HG03280 (cell line): ENCODE measurements around the gene RBM33.
A peak's percentile ranks its signal among the peaks of the same experiment; 100 is the strongest.

ENCODE experiments used
- ATAC-seq: cut with Tn5 transposase; IDR thresholded peaks from one replicate; pipeline ENCODE4 v1.9.1; 2021; ENCODE audit warnings: mild to moderate bottlenecking, moderate library complexity; ENCODE audit not compliant: unreplicated experiment

RBM33 gene

DNA sequence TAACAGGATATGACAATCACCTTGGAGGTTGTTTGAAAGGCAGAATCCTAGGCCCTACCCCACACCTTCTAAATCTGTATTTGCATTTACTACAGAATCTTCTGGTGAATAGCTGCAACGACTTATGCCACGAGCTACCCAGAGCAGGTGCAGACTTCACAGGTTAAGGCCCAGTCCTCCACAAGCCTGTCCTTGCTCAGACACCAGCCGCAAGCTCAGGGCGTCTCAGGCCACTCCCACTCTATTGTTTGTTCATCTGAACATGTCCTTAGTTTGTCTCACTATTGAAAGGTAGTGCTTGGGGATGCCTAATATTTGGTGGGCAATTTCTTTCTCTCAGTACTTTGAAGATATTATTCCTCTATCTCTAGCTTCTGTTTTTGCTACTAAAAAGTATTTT, 18.9 kb upstream of the RBM33 start:
- ATAC-seq, result no peak

DNA sequence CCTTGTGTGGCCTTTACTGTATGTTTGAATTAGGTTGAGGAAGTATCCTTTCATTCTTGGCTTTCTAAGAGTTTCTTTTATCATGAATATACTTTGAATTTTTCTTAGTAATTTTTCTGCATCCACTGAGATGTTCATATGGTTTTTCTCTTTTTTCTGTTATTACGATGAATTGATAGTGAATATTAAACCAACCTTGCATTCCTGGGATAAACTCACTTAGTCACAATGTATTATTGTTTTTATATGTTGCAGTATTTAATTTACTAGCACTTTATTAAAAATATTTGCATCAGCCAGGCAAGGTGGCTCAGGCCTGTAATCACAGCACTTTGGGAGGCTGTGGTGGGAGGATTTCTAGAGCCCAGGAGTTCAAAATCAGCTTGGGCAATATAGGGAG, 15.3 kb upstream of the RBM33 start:
- no peak for ATAC-seq

DNA sequence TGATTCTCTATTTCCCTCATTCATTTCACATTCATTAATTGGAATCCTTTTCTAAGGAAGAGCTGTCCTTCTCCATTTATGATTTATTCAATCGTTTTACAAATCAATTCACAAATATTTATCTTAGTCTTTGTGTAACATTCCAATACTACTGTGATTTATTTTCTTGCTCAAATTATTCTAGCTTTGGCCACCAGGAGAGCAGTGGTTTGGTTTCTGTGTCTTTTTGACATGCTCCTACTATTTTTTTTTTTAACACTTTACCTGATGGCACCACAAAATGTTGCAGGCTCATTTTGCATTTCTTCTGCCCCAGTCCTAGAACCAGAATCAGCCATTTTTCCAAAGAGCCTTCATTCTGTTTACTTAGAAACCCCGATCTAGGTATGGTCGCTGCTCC, 13.3 kb upstream of the RBM33 start:
- no peak for ATAC-seq

DNA sequence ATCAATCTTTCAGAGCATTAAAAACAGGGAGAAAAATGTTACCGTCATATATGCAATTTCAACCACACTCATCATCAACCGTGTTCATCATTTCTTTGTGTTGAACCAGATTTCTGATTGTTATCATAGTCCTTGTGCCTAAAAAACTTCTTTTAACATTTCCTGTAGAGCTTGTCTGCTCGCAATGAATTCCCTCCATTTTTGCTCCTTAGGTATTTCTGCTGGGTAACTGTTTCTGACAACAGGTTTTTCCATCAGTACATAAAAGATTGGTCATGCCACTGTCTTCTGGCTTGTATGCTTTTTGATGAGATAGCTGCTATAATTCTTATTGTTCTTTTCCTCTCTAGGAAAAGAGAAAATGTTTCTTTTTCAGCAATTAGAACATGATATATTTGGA, 8.6 kb upstream of the RBM33 start:
- ATAC-seq, result no peak

DNA sequence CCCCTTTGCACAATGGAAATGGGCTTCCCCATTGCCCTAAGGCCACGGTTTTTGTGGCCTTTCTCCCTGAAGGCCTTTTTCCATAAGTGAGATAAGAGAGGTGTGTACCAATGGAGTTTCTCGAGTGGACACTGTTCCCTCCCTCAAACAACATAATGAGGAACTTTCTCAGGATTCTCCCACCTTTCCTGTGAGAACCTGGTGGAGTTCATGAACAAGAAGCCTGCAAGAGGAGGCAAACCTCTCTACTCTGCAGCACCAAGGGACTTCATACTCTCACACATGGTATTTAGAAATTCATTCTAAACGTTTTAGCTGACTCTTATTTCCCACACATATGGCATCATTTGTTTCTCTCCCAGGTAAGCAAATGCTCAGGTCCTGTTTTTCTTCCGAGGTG, 7.3 kb upstream of the RBM33 start:
- ATAC-seq, result no peak

DNA sequence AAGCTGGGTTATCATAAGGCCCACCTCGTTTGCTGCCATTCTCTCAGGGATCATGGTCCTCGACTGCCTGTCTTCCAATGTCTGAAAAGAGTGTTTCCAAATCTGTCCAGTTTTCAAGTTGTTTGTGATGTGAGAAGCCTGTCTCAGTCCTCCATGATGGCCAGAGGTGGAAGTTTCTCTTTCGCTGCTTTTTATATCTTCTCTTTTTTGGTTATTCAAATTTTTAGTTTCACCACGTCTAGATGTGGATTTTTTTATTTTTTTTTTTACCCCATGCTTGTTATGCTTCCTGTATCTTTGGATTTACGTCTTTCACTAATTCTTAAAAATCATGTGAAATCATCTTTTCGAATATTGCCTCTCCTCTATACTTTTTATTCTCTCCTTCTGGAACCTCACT, 6.1 kb upstream of the RBM33 start:
- no peak for ATAC-seq

DNA sequence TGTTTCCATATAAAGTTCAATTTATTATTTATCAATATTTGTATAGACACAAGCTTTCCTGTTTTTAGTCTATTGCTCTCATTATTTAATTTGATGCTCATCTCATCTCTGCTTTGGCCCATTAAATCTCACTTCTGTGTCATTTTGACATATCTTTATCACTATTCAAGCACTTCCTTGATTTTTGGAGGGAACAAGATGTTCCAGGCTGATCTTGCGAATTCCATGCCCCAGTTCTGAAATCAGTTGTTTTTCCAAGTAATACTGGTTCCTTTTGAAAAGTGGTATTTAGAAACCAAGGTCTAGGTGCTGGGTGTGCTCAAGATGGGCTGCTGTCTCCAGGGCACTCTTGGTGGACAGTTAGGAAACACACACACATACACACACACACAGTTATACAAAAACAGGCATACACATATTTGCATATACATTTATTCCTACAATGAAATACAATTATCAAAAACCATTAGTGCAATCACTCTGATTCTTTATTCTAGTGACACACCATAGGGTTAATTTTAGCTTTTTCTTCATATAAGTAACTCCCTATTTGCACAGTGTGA, 4.4 kb upstream of the RBM33 start:
- ATAC-seq, result no peak

DNA sequence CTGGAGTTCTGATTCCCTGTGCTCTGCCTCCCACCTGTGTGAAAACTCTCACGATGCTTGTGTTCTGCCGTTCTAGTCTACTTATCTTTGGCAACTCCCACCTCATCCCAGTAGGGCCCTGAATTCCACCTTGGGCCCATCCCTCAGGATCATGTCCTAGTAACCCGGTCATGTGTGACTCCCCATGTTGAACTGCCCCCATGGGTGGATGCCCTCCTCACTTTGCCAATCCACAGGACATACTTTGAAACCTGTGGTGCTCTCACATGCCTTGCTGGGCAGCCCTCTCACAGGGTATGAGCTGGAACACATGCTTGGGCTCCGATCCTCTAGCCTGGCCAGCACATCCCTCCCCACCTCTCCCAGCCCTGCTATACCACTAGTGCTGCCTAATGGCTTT, 3.8 kb upstream of the RBM33 start:
- ATAC-seq, result no peak

DNA sequence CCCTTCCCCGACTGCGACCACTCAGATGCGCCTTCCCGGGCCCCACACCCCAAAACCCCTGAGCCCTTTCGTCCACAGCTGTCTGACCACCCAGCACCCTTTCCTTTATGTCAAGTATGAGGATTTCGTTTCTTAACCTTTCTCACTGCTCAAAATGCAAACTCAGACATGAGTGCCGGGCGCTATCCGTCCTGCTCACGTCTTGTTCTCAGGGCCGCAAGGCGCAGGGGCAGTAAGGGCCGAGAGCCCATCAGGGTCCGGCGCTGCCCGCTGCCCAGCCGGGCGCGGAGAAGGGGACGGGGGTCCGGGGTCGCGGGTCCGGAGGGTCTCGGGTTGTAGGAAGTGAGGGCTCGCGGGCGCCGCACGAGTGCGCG, 670 bp upstream of the RBM33 start:
- ATAC-seq, result no peak

DNA sequence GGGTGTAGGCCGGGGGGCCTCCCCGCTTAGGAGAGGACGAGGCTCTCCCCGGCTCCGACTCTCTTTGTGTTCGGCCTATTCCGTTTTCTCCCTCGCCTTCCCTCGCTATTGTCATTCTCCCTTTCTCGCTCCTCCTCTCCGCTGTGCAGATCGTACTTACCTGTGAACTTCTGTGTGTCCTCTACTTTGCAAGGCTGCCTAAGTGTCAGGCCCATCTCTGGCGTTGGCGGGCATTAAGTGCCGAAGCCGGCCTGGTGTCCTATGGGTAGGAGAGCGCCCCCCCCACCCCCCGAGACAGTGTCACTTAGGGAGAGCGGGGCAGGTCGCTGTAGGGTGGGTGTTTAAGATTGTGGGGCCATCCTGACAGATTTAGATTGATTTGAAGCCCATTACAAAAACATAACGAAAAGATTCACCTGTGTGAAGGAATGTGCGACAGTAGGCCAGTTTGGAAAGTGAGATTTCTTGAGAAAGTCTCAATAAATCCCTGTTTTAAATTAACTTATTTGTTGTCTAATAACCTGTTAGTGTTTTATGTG, 579 bp downstream of the RBM33 start:
- peak; percentile 24 for ATAC-seq

DNA sequence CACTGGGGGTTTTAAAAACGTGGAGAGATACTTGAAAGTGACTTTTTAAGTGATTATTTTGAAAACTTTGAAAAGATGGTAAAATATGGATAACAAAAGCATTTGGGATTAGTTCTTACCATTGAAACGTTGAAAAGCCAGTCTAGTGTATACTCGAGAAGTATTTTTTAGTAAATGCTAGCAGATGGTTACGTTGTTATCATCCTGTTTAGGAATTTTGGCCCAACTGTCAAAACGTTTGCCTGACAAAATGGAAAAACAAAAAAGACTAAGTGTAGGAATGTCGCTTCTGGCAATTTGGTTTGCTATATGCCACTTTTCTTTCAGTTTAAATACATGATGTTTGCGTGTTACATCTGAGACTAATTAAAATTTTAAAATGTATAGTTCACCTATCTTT, 1.2 kb downstream of the RBM33 start:
- ATAC-seq, result no peak

DNA sequence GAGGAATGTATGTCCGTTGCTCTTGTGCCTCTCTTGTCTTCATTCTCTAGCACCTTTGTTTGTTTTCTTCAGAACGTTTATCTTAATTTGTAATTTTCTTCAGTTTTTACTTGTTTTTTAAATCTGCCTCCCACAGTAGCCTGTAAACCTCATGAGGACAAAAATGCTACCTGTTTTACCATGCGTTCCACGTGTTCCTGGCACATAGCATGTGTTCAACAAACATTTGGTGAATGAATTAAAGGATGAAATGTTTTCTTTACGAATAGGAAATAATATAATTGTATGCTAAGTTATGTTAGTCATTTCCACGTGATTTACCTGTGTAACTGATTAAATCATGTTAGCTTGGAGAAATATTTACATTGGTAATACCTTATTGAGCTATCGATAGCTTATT, 2.2 kb downstream of the RBM33 start:
- no peak for ATAC-seq

DNA sequence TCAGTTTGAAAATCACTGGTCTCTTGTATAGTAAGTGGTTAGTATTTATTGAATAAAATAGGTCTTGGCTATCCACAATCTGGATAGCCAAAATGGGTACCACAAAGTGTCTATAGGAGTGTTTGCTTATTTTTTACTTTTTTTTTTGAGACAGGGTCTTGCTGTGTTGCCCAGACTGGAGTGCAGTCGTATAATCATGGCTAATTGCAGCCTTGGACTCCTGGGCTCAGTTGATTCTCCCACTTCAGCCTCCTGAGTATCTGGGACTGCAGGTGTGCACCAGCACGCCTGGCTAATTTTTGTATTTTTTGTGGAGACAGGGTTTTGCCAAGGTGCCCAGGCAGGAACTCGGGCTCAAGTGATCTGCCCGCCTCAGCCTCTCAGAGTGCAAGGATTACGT, 2.8 kb downstream of the RBM33 start:
- ATAC-seq, result no peak

DNA sequence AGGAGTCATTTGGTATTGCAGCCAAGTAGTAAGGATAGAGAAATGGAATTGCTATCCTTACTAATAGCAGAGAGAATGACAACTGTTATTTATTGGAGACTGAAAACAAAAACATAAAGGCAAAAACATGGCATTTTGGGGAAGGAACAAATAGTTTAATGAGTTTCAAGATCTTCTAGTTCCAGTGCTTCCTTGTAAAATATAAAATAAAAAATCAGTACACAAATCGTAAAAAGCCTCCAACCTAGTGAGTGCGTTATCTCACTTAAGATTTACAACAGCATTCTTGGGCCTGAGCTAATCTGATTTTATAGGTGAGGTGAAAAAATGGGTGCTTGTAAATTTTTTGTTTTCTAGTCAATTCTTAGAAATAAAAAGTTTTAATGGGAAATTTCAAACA, 3.3 kb downstream of the RBM33 start:
- ATAC-seq, result no peak

DNA sequence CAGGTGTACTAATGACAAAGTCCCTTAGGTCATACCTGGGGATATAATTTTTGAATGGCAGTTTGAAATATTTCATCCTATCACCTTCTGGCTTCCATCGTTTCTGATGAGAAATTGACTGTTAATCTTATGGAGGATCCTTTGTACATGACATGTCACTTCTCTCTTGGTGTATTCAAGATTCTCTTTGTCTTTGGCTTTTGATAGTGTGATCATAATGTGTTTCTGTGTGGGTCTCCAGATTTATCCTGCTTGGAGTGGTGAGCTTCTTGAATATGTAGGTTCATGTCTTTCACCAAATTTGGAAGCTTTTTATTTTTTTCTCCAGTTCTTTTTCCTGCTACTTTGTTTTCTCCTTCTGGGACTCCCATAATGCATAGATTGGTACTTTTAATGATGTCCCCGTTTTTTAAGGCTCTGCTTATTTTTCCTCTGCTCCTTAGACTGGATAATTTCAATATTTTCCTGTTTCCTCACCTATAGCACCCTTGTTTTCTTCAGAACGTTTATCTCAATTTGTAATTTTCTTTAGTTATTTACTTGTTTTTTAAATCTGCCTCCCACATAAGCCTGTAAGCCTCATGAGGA, 4.4 kb downstream of the RBM33 start:
- no peak for ATAC-seq

DNA sequence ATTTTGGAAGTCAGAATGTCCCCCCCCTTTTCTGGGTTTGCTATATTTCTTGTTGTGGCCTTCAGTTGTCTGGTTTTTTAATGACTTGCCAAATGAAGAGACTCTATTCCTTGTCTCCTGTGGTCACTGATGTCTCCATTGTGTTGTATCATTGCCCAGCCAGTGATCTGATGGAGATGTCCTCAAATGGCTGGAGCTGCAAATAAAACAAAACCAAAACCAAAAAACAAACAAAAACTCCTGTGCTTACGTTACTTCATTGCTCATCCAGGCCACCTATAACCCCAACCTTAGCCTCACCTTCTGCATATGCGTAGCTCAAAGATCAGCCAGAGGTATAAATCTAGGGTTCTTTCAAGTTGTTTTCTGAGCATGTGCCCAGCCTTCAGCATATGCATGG, 5.1 kb downstream of the RBM33 start:
- no peak for ATAC-seq

DNA sequence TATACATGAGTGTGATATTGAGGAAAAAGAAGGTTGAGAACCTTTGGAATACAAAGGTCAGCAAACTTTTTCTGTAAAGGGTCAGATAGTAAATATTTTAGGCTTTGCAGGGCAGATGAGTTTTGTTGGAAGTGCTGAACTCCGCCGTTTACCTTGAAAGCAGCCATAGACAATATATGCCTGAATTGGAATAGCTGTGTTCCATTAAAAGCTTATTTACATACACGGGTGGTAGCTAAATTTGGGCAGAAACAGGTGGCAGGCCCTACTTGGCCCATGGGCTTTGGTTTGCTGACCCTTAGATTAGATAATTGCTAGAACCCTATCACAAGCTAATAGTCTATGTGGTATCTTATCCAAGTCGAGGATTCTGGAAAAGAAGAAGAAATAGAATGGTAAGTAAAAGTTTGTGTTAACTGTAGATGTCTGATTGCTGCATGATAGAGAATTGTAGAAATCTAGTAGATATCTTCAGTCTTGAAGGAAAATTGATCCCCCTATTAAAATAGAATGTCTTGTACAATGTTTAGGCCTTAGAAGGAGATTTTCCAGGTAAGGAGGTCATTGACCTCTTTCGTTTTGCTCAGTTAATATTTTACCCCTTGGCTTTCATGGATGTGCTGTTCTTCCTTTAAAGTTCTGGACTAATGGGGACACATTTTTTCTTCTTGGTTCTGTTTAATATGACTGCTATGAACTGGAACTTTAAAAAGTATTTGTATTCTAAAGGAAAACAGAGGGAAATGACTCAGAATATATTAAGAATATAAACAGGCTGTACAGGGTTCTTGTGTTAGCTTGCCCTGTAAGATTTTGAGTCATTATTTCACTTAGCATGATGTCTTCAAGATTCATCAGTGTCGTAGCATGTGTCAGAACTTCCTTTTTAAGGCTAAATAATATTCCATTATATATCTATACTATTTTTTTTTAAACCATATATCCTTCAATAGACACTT, 8.0 kb downstream of the RBM33 start:
- ATAC-seq, result no peak

DNA sequence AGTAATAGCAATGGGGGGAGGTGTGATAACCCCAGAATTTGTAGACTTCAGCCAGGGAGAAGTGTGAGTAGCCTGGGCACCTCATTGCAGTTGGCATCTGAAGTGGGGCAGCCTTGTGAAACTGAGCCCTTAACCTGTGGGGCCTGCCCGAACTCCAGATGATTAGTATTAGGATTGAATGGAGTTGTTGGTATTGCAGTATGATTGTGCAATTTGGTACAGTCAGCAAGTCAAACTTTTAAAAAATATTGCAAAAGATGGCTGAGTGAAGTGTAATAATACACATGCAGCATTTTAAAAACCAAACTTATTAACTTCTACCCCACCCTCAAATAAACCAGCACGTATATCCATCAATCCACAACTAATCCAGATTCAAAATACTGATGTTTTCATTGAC, 9.3 kb downstream of the RBM33 start:
- ATAC-seq, result no peak

DNA sequence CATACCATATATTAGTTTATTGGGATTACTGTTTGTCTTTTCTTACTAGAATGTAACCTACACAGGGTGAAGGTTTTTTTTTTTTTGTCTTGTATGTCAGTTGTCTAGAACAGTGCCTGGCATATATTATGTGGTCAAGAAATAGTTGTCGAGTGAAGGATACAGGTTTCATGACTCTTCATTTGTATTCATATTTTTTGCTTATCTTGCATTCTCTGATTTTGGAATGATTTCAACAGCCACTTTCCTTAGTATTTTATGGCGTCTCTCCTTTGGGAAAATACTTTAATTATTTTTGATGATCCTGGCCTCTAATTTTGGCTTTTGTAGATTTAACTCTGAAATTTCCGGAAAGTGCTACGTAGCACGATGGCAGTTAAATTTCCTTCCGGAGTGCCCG, 12.4 kb downstream of the RBM33 start:
- ATAC-seq, result no peak

DNA sequence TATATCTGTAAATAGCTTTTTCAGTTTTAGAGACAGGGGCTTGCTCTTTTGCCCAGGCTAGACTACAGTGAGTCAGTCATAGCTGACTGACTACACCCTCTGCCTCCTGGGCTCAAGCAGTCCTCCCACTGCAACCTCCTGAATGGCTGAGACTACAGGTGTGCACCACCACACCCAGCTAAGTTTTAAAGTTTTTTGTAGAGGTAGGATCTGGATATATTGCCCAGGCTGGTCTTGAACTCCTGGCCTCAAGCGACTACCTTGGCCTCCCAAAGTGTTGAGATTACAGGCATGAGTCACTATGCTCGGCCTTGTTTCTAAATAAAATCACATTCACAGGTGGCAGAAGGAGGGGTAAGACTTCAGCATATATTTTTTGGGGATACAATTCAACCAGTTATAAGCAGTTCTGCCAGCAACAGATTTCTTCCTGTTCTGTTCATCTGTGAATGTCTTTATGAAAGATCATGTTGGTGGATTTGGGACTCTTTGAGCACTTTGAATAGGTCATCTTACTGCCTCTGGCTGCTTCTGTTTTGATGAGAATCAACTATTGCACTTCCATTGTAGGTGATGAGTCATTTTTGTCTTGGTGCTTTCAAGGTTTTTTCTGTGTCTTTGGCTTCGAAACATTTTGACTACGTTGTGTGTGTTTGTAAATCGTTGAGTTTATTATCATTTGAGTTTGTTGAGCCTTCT, 15.7 kb downstream of the RBM33 start:
- ATAC-seq, result peak; percentile 78

DNA sequence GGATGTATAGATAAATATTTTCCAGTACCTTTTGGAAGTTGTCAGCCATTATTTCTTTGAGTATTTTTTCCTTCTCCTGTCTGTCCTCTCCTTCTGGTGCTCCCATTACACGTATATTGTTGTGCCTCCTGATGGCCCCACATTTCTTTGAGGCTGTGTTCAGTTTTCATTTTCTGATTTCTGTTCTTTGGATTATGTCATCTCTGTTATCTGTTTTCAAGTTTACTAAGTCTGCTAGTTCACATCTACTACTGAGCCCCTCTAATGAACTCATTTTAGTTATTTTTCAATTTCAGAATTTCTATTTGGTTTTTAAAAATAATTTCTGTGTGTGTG, 16.3 kb downstream of the RBM33 start:
- peak; percentile 58 for ATAC-seq
